Measurements from ENCODE around the gene SH2D5.

DNA sequence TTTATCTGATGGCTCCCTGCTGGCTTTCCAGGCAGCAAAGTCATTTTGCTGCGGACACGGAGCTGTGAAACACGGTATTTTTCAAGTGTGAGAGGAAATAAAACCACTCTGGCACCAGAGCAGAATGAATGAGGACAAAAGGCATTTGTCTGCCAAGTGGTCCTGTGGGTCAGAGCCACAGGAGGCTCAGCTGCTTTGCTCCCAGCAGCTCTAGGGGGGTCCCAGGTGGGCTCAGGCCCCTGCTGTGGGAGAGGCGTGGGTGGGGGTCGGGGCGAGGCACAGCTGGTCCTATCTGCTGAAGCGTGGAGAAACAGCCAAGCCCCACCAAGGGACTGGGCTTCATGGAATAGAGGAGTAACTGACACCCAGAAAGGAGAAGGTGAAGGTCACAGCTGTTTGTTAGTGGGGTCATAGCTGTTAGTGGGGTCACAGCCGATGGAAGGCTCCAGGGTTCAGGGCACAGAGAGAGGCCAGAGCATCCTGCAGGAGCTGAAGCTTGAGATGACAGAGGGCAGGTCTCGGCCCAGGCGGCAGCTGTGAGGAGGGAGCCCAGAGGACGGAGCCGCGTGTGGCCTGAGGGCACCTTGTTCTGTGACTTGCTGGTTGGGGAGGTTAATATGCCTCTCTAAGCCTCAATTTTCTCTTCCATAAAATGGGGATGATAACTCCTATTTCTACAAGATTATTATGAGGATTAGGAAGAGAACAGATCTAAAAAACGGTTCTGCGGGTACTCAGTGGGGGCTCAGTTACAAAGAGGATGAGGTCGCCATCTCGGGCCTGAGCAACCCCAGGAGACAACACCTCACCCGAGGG lies 21.8 kb downstream of the SH2D5 start:
- TF ChIP-seq POLR2AphosphoS5 (IDR thresholded peaks at IDR 0.05; ENCODE audit: insufficient read depth, low read depth, low read length) (no peak), POLR2A (IDR thresholded peaks at IDR 0.05; ENCODE audit: low read depth, low read length) (no peak), JUN (IDR thresholded peaks at IDR 0.05; ENCODE audit: borderline replicate concordance, insufficient read depth, insufficient read length, low read depth) (no peak), EZH2 (IDR thresholded peaks at IDR 0.05; ENCODE audit: borderline replicate concordance, low read depth, low read length, severe bottlenecking) (no peak), FOS (IDR thresholded peaks at IDR 0.05; ENCODE audit: borderline replicate concordance, insufficient read depth, low read length) (no peak), MYC (IDR thresholded peaks at IDR 0.05; ENCODE audit: low read depth, low read length) (no peak)
- TF ChIP-seq, protein P1, sequence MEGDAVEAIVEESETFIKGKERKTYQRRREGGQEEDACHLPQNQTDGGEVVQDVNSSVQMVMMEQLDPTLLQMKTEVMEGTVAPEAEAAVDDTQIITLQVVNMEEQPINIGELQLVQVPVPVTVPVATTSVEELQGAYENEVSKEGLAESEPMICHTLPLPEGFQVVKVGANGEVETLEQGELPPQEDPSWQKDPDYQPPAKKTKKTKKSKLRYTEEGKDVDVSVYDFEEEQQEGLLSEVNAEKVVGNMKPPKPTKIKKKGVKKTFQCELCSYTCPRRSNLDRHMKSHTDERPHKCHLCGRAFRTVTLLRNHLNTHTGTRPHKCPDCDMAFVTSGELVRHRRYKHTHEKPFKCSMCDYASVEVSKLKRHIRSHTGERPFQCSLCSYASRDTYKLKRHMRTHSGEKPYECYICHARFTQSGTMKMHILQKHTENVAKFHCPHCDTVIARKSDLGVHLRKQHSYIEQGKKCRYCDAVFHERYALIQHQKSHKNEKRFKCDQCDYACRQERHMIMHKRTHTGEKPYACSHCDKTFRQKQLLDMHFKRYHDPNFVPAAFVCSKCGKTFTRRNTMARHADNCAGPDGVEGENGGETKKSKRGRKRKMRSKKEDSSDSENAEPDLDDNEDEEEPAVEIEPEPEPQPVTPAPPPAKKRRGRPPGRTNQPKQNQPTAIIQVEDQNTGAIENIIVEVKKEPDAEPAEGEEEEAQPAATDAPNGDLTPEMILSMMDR (IDR thresholded peaks at IDR 0.05; ENCODE audit: extremely low read depth in 1 of 2, insufficient read depth in 1 of 2, low read depth in 1 of 2, low read length in 2 of 2), result no peak
- TF ChIP-seq, protein P2, sequence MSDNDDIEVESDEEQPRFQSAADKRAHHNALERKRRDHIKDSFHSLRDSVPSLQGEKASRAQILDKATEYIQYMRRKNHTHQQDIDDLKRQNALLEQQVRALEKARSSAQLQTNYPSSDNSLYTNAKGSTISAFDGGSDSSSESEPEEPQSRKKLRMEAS (IDR thresholded peaks at IDR 0.05; ENCODE audit: insufficient read depth, insufficient read length), result no peak

All from endothelial cell of umbilical vein (primary cell).